MM.1S (cell line): Measurements from ENCODE around the gene GPR158.
"Not testable (repeated sequence)": the region's sequence is repeated elsewhere in the genome, so short reads cannot be mapped to it uniquely, and the experiment has no call there.

Experiments
- DNase-seq: peaks from one replicate; pipeline ENCODE4 v3.0.0-alpha.2; 2015
- H2AFZ ChIP-seq: fragments of 300-600 bp; sonication (generic); 2 replicates; pipeline ENCODE4 v1.6.0; 2016; ENCODE audit warnings: antibody characterized with exemption, low read length
- H3F3A ChIP-seq: fragments of 300-600 bp; sonication (generic); 2 replicates; pipeline ENCODE4 v1.6.1; 2016; ENCODE audit warnings: mild to moderate bottlenecking, antibody characterized with exemption, low read length, moderate library complexity, mixed read lengths; ENCODE audit not compliant: insufficient read depth
- H3K27ac ChIP-seq: fragments of 300-600 bp; sonication (generic); 2 replicates; pipeline ENCODE4 v1.5.1; 2016; ENCODE audit warnings: mild to moderate bottlenecking, low read length
- H3K27me3 ChIP-seq: fragments of 300-600 bp; sonication (generic); replicated peaks from 2 replicates; pipeline ENCODE4 v1.6.0; 2016; ENCODE audit warnings: low read length; ENCODE audit not compliant: insufficient read depth
- H3K36me3 ChIP-seq: fragments of 300-600 bp; sonication (generic); replicated peaks from 2 replicates; pipeline ENCODE4 v1.6.1; 2016; ENCODE audit warnings: mild to moderate bottlenecking, low read length, mixed read lengths; ENCODE audit not compliant: insufficient read depth
- H3K4me1 ChIP-seq: fragments of 300-600 bp; sonication (generic); 2 replicates; pipeline ENCODE4 v1.6.1; 2016; ENCODE audit warnings: low read length, mixed read lengths
- H3K4me2 ChIP-seq: fragments of 300-600 bp; sonication (generic); 2 replicates; pipeline ENCODE4 v1.6.0; 2016; ENCODE audit warnings: low read depth, low read length
- H3K4me3 ChIP-seq: fragments of 300-600 bp; sonication (generic); 2 replicates; pipeline ENCODE4 v1.5.1; 2016; ENCODE audit warnings: low read length, mixed read lengths
- H3K79me2 ChIP-seq: fragments of 300-600 bp; sonication (generic); 2 replicates; pipeline ENCODE4 v1.6.1; 2016; ENCODE audit warnings: mixed run types, low read length, mixed read lengths
- H3K9ac ChIP-seq: fragments of 300-600 bp; sonication (generic); 2 replicates; pipeline ENCODE4 v1.6.1; 2016; ENCODE audit warnings: low read length, mixed read lengths
- H3K9me2 ChIP-seq: fragments of 300-600 bp; sonication (generic); replicated peaks from 2 replicates; pipeline ENCODE4 v1.6.1; 2016; ENCODE audit warnings: mild to moderate bottlenecking, low read length, mixed read lengths; ENCODE audit not compliant: insufficient read depth
- H3K9me3 ChIP-seq: fragments of 300-600 bp; sonication (generic); replicated peaks from 2 replicates; pipeline ENCODE4 v1.6.1; 2016; ENCODE audit warnings: mild to moderate bottlenecking, low read length, mixed read lengths; ENCODE audit not compliant: insufficient read depth
- H4K20me1 ChIP-seq: fragments of 300-600 bp; sonication (generic); 2 replicates; pipeline ENCODE4 v1.6.1; 2016; ENCODE audit warnings: mild to moderate bottlenecking, low read length, moderate library complexity, mixed read lengths; ENCODE audit not compliant: insufficient read depth
- CTCF ChIP-seq: fragments of 300-600 bp; sonication (generic); IDR thresholded peaks from 2 replicates; pipeline ENCODE4 v1.5.1; 2016; ENCODE audit warnings: antibody characterized with exemption, low read length, mixed read lengths
- EZH2 ChIP-seq: fragments of 300-600 bp; sonication (generic); optimal IDR thresholded peaks from 2 replicates; pipeline ENCODE3; 2017; ENCODE audit warnings: low read depth, mild to moderate bottlenecking, antibody characterized with exemption, low read length, mixed read lengths
- EZH2phosphoT487 ChIP-seq: fragments of 300-600 bp; sonication (generic); IDR thresholded peaks from 2 replicates; pipeline ENCODE4 v1.6.1; 2018; ENCODE audit warnings: antibody characterized with exemption, low read length

GPR158 gene

GRCh38 chr10:25304606-25305005 lies 129.8 kb downstream of the GPR158 start:
- no peak for DNase-seq
- H3K4me2 ChIP-seq: no peak overlapping the region
- H3K27me3 ChIP-seq: no peaks in the 10 kb centered on the region
- H2AFZ ChIP-seq: no peak overlapping the region
- H3K9me3 ChIP-seq: no peaks in the 10 kb centered on the region
- no peaks in the 10 kb centered on the region for H3K36me3 ChIP-seq
- no peaks in the 10 kb centered on the region for H4K20me1 ChIP-seq
- no peaks in the 10 kb centered on the region for H3K4me1 ChIP-seq
- no peak overlapping the region for H3K4me3 ChIP-seq
- no peak overlapping the region for H3K9ac ChIP-seq
- H3F3A ChIP-seq: no peaks in the 10 kb centered on the region
- no peaks in the 10 kb centered on the region for H3K79me2 ChIP-seq
- TF ChIP-seq EZH2phosphoT487: no peak
- TF ChIP-seq EZH2: no peak
- no peak for TF ChIP-seq CTCF
- no peaks in the 10 kb centered on the region for H3K9me2 ChIP-seq
- H3K27ac ChIP-seq: no peak overlapping the region

- Histone ChIP-seq H3K9ac (no peak overlapping the region), H3F3A (no peaks in the 10 kb centered on the region), H2AFZ (no peak overlapping the region), H3K4me2 (no peak overlapping the region), H3K79me2 (no peaks in the 10 kb centered on the region), H3K27me3 (no peaks in the 10 kb centered on the region), H3K36me3 (no peaks in the 10 kb centered on the region), H3K4me1 (no peaks in the 10 kb centered on the region), H4K20me1 (no peaks in the 10 kb centered on the region), H3K4me3 (no peak overlapping the region), H3K9me3 (no peaks in the 10 kb centered on the region), H3K9me2 (no peaks in the 10 kb centered on the region), H3K27ac (no peak overlapping the region)
- TF ChIP-seq EZH2phosphoT487 (no peak), CTCF (no peak), EZH2 (no peak)
- DNase-seq: no peak
These were observed 131.6 kb downstream of the GPR158 start for GRCh38 chr10:25306386-25306785.

GRCh38 chr10:25308278-25308677 lies 133.5 kb downstream of the GPR158 start:
- TF ChIP-seq EZH2 (no peak), CTCF (no peak), EZH2phosphoT487 (no peak)
- Histone ChIP-seq H4K20me1 (no peaks in the 10 kb centered on the region), H3K9ac (no peak overlapping the region), H3K4me3 (no peak overlapping the region), H3K9me2 (no peaks in the 10 kb centered on the region), H3K27me3 (no peaks in the 10 kb centered on the region), H3F3A (no peaks in the 10 kb centered on the region), H3K36me3 (no peaks in the 10 kb centered on the region), H3K79me2 (no peaks in the 10 kb centered on the region), H2AFZ (no peak overlapping the region), H3K4me2 (no peak overlapping the region), H3K9me3 (no peaks in the 10 kb centered on the region), H3K27ac (no peak overlapping the region), H3K4me1 (no peaks in the 10 kb centered on the region)
- no peak for DNase-seq

- not testable (repeated sequence) for H3K4me1 ChIP-seq, H3F3A ChIP-seq, H3K9me2 ChIP-seq, H3K4me2 ChIP-seq, H4K20me1 ChIP-seq, H3K9ac ChIP-seq, H3K27ac ChIP-seq, H2AFZ ChIP-seq, H3K79me2 ChIP-seq, H3K4me3 ChIP-seq, H3K27me3 ChIP-seq, H3K36me3 ChIP-seq, DNase-seq, H3K9me3 ChIP-seq
These were observed 142.9 kb downstream of the GPR158 start for GRCh38 chr10:25317596-25318211.
